HepG2 (cell line): ENCODE measurements around the gene TMEM217. TPM values are rescaled to one million over a fixed set of nuclear protein-coding genes. Genes with fewer than 3 reads are reported as not detected.
A peak's percentile ranks its signal among the peaks of the same experiment; 100 is the strongest.

ENCODE experiments used
- CENPX ChIP-seq: sonication (generic); formaldehyde crosslinking; IDR thresholded peaks from 2 replicates; pipeline ENCODE4 v1.9.0; 2021; ENCODE audit warnings: mild to moderate bottlenecking, missing genetic modification reagents, moderate library complexity
- CHCHD3 ChIP-seq: sonication (generic); formaldehyde crosslinking; IDR thresholded peaks from 2 replicates; pipeline ENCODE4 v1.8.0; 2022; ENCODE audit warnings: mild to moderate bottlenecking, missing genetic modification reagents, moderate library complexity
- CREB1 ChIP-seq, 2 experiments: fragments of 450-650 bp in 1 of 2; IDR thresholded peaks; 2 replicates each; pipeline ENCODE4 v1.6.1; 2016 to 2017; ENCODE audit warnings: control low read depth in 1 of 2, mild to moderate bottlenecking in 1 of 2, missing compliant biosample characterization in 1 of 2, missing genetic modification characterization in 1 of 2
- FLYWCH1 ChIP-seq: sonication (generic); formaldehyde crosslinking; IDR thresholded peaks from 2 replicates; pipeline ENCODE4 v1.8.1; 2023; ENCODE audit warnings: mild to moderate bottlenecking, missing genetic modification reagents
- GFI1 ChIP-seq: sonication (generic); formaldehyde crosslinking; IDR thresholded peaks from 2 replicates; pipeline ENCODE4 v1.5.0; 2020; ENCODE audit warnings: missing genetic modification reagents, mild to moderate bottlenecking, borderline replicate concordance
- GPN1 ChIP-seq: sonication (generic); formaldehyde crosslinking; IDR thresholded peaks from 2 replicates; pipeline ENCODE4 v1.5.1; 2020; ENCODE audit warnings: missing genetic modification reagents, borderline replicate concordance
- HNRNPLL ChIP-seq: fragments of 200-400 bp; formaldehyde crosslinking; IDR thresholded peaks from 2 replicates; pipeline ENCODE4 v1.6.1; 2017; ENCODE audit warnings: mild to moderate bottlenecking, low read depth, low read length; ENCODE audit not compliant: poor library complexity, severe bottlenecking
- JUND ChIP-seq: sonication (generic); formaldehyde crosslinking; IDR thresholded peaks from 2 replicates; pipeline ENCODE4 v1.8.0; 2022; ENCODE audit warnings: mild to moderate bottlenecking, missing genetic modification reagents
- KDM2A ChIP-seq: sonication (generic); formaldehyde crosslinking; IDR thresholded peaks from 2 replicates; pipeline ENCODE4 v1.4.0; 2020; ENCODE audit warnings: low read depth, missing genetic modification reagents, borderline replicate concordance
- KDM3A ChIP-seq: IDR thresholded peaks from 2 replicates; pipeline ENCODE4 v1.6.1; 2018; ENCODE audit warnings: low read depth, missing compliant biosample characterization
- RNF2 ChIP-seq: fragments of 450-650 bp; conservative IDR thresholded peaks from 2 replicates; pipeline ENCODE4 v1.6.1; 2016; ENCODE audit warnings: low read depth
- SP2 ChIP-seq: sonication (generic); formaldehyde crosslinking; IDR thresholded peaks from 2 replicates; pipeline ENCODE4 v1.5.1; 2020; ENCODE audit warnings: mild to moderate bottlenecking, missing genetic modification reagents
- ZBTB38 ChIP-seq: sonication (generic); formaldehyde crosslinking; IDR thresholded peaks from 2 replicates; pipeline ENCODE4 v1.5.1; 2020; ENCODE audit warnings: mild to moderate bottlenecking, missing genetic modification reagents
- ZNF143 ChIP-seq: sonication (generic); formaldehyde crosslinking; IDR thresholded peaks from 2 replicates; pipeline ENCODE4 v1.4.0; 2020; ENCODE audit warnings: missing genetic modification reagents
- ZNF556 ChIP-seq: sonication (generic); formaldehyde crosslinking; IDR thresholded peaks from 2 replicates; pipeline ENCODE4 v1.4.0; 2020; ENCODE audit warnings: mild to moderate bottlenecking, missing genetic modification reagents, borderline replicate concordance
- ZNF572 ChIP-seq: sonication (generic); formaldehyde crosslinking; IDR thresholded peaks from 2 replicates; pipeline ENCODE4 v1.5.1; 2020; ENCODE audit warnings: mild to moderate bottlenecking, missing genetic modification reagents
- ZSCAN30 ChIP-seq: sonication (generic); formaldehyde crosslinking; IDR thresholded peaks from 2 replicates; pipeline ENCODE4 v1.5.0; 2020; ENCODE audit warnings: mild to moderate bottlenecking, missing genetic modification reagents
- polyA plus RNA-seq, 8 experiments: library from polyadenylated mRNA; depleted of rRNA in 3 of 8; stranded (reverse) in 7 of 8; unstranded in 1 of 8; fragments of >200 nt; fragmentation: Illumina TruSeq in 4 of 8; extraction: Trizol in 4 of 8; gene quantifications; 2 replicates each; pipeline versions ENCODE4 v1.2.1 to v1.2.3, GENCODE V29; 2011 to 2016; ENCODE audit warnings: low read depth in 4 of 8, missing spikeins in 1 of 8, mixed read lengths in 1 of 8; ENCODE audit not compliant: insufficient read depth in 1 of 8
- total RNA-seq, 5 experiments: library from RNA; depleted of rRNA; stranded (reverse); fragments of >200 nt; fragmentation: Illumina TruSeq; extraction: Trizol; gene quantifications; 2 replicates each; pipeline ENCODE4 v1.2.3, GENCODE V29; 2016; ENCODE audit warnings: low read depth in 1 of 5
- TF ChIP-seq, protein P1 (sequence below): fragments of 450-650 bp; IDR thresholded peaks from 2 replicates; pipeline ENCODE4 v1.6.1; 2017
- TF ChIP-seq, protein P2 (sequence below): sonication (generic); formaldehyde crosslinking; IDR thresholded peaks from 2 replicates; pipeline ENCODE4 v1.5.1; 2020; ENCODE audit warnings: missing genetic modification reagents, mild to moderate bottlenecking, borderline replicate concordance
- TF ChIP-seq, protein P3 (sequence below): sonication (generic); formaldehyde crosslinking; IDR thresholded peaks from 2 replicates; pipeline ENCODE4 v1.5.0; 2020; ENCODE audit warnings: missing genetic modification reagents
- TF ChIP-seq, protein P4 (sequence below): sonication (generic); formaldehyde crosslinking; IDR thresholded peaks from 2 replicates; pipeline ENCODE4 v1.5.0; 2020; ENCODE audit warnings: missing genetic modification reagents
- TF ChIP-seq, protein P5 (sequence below): sonication (generic); IDR thresholded peaks from 2 replicates; pipeline ENCODE4 v1.6.1; 2016; ENCODE audit warnings: low read depth, borderline replicate concordance
- TF ChIP-seq, protein P6 (sequence below): sonication (generic); formaldehyde crosslinking; IDR thresholded peaks from 2 replicates; pipeline ENCODE4 v1.4.0; 2020; ENCODE audit warnings: missing genetic modification reagents, borderline replicate concordance

Gene TMEM217
- total and polyA plus RNA-seq, 2 of the 13 experiments (the other 11 are each of a cell fraction or from before 2014, with no cell fraction given) = 2.3 to 3.4 TPM

DNA sequence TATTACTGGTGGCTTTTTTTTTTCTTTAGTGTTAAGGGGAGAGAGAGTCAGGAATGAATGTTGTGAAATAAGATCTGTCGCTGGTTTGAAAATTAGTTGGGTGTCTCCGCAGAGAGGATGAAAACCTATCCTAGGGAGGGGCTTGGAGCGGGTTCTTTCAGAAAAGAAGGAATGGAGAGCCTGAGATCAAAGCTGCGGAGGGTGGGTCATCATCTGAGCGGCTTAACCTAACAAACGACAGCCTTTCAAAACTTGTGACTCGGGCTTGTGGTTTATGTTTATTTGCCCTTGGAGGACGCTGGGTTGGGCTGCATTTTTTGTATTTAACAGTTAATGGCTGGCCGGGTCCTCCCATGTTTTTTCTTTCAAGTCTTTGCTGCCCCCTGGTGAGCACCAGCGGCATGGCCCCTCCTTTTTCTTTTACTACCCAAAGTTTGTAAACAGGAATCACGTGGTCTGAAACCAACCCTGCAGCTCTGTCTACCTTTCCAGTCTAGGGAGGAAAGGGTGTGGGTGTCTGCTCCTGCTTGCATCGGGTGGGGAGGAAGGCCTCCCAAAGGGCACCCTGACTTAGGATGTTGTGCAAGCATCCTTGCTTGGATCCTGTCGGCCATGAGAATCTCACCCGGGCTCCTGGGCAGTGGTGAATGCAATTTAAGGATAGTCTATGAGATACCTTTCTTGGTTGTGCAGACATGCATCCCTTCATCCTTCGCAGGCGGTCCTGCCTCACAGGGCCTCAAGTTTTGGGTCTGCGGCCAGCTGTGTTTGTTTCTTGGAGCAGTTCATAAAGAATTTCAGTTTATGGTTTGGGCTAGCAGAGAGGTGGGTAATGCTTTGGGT is 85.8 kb downstream of the TMEM217 start (continued):
- TF ChIP-seq, protein P1, sequence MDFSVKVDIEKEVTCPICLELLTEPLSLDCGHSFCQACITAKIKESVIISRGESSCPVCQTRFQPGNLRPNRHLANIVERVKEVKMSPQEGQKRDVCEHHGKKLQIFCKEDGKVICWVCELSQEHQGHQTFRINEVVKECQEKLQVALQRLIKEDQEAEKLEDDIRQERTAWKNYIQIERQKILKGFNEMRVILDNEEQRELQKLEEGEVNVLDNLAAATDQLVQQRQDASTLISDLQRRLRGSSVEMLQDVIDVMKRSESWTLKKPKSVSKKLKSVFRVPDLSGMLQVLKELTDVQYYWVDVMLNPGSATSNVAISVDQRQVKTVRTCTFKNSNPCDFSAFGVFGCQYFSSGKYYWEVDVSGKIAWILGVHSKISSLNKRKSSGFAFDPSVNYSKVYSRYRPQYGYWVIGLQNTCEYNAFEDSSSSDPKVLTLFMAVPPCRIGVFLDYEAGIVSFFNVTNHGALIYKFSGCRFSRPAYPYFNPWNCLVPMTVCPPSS = no peak
- TF ChIP-seq, protein P2, sequence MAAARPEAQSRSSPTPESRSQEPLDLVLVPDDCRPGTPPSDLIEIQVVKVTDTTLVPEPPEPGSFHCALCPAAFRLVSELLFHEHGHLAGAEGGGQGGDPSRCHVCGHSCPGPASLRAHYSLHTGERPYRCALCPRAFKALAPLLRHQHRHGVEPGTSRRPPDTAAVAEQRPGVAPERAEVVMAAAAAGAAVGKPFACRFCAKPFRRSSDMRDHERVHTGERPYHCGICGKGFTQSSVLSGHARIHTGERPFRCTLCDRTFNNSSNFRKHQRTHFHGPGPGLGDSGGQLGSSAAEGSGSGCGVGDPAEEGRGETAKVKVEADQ (CRISPR knock-in tag) = no peak
- TF ChIP-seq CENPX (CRISPR knock-in tag) (no peak), RNF2 (no peak), ZNF143 (CRISPR knock-in tag) (0 out of 2 replicates have a peak, but pooled peaks have one; percentile 17), GPN1 (CRISPR knock-in tag) (no peak), KDM3A (CRISPR knock-in tag) (peak; percentile 78; the same call in 1 of the 2 replicates), FLYWCH1 (CRISPR knock-in tag) (no peak; the same call in 1 of the 2 replicates), SP2 (no peak), ZSCAN30 (CRISPR knock-in tag) (no peak), ZNF572 (CRISPR knock-in tag) (peak; percentile 80; the same call in 1 of the 2 replicates), CHCHD3 (CRISPR knock-in tag) (no peak), JUND (no peak), GFI1 (peak; percentile 78), KDM2A (CRISPR knock-in tag) (peak; percentile 41; the same call in 1 of the 2 replicates), ZBTB38 (CRISPR knock-in tag) (no peak; the same call in 1 of the 2 replicates), ZNF556 (CRISPR knock-in tag) (peak; percentile 67; the same call in 1 of the 2 replicates), HNRNPLL (no peak), CREB1 (IDR thresholded peaks at IDR 0.05) (peak; percentile 44; the same call in 1 of the 2 replicates), CREB1 (CRISPR knock-in tag; IDR thresholded peaks at IDR 0.05) (peak; percentile 67; the same call in 1 of the 2 replicates)
- TF ChIP-seq, protein P3, sequence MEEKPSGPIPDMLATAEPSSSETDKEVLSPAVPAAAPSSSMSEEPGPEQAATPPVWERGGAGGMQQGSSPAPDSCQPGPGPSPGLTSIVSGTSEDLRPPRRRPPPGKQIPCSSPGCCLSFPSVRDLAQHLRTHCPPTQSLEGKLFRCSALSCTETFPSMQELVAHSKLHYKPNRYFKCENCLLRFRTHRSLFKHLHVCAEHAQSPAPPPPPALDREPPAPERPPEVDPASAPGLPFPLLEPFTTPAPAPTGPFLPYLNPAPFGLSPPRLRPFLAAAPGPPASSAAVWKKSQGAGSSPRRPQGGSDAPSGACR = peak; percentile 79
- TF ChIP-seq, protein P4, sequence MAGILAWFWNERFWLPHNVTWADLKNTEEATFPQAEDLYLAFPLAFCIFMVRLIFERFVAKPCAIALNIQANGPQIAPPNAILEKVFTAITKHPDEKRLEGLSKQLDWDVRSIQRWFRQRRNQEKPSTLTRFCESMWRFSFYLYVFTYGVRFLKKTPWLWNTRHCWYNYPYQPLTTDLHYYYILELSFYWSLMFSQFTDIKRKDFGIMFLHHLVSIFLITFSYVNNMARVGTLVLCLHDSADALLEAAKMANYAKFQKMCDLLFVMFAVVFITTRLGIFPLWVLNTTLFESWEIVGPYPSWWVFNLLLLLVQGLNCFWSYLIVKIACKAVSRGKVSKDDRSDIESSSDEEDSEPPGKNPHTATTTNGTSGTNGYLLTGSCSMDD (CRISPR knock-in tag) = no peak
- TF ChIP-seq, protein P5, sequence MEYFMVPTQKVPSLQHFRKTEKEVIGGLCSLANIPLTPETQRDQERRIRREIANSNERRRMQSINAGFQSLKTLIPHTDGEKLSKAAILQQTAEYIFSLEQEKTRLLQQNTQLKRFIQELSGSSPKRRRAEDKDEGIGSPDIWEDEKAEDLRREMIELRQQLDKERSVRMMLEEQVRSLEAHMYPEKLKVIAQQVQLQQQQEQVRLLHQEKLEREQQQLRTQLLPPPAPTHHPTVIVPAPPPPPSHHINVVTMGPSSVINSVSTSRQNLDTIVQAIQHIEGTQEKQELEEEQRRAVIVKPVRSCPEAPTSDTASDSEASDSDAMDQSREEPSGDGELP = peak; percentile 87
- TF ChIP-seq, protein P6, sequence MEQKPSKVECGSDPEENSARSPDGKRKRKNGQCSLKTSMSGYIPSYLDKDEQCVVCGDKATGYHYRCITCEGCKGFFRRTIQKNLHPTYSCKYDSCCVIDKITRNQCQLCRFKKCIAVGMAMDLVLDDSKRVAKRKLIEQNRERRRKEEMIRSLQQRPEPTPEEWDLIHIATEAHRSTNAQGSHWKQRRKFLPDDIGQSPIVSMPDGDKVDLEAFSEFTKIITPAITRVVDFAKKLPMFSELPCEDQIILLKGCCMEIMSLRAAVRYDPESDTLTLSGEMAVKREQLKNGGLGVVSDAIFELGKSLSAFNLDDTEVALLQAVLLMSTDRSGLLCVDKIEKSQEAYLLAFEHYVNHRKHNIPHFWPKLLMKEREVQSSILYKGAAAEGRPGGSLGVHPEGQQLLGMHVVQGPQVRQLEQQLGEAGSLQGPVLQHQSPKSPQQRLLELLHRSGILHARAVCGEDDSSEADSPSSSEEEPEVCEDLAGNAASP (CRISPR knock-in tag) = peak; percentile 89
